ENCODE results near the gene EPOP.
"Not testable (repeated sequence)": the region's sequence is repeated elsewhere in the genome, so short reads cannot be mapped to it uniquely, and the experiment has no call there.

Gene EPOP

DNA sequence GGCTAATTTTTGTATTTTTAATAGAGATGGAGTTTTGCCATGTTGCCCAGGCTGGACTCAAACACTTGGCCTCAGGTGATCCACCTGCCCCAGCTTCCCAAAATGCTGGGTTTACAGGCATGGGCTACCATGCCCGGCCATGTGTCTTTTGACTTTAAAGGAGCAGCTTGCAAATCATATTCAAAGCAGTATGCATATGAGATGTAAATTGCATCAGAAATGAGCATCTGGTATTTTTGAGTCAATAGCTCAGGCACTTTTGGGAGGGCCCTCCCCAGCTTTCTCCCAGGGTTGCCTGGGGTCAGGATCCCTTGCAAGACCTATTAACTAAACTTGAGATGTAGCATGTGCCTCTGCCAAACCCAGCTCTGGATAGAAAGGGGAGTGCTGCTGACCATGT lies 21.5 kb downstream of the EPOP start:
- Histone ChIP-seq H3K4me3 (ENCODE audit: low read depth in 1 of 5, low read length in 5 of 5) (no peak overlapping the region), H3K27me3 (ENCODE audit: control insufficient read depth in 5 of 5, insufficient read depth in 4 of 5, low read length in 5 of 5) (peaks cover 20 to 32% (median 25%) of the 10 kb centered on the region in 5 donors)

DNA sequence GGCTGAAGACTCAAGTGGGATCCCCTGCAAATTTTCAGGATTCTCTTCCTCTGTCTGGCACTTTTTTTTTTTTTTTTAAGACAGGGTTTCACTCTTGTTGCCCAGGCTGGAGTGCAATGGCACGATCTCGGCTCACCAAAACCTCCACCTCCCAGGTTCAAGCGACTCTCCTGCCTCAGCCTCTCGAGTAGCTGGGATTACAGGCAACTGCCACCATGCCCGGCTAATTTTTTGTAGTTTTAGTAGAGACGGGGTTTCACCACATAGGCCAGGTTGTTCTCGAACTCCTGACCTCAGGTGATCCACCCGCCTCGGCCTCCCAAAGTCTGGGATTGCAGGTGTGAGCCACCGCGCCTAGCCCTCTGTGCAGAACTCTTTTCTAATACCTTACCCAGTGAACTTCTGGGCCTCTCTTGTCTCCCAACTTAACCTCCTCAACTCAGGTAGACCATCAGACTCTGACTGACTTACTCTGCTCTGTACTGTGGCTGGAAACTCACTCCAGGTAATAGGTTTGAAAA lies 24.0 kb downstream of the EPOP start:
- H3K4me3 ChIP-seq (ENCODE audit: low read depth in 1 of 5, low read length in 5 of 5), result not testable (repeated sequence)

More for the DNA sequence above, 21.5 kb downstream of the EPOP start:
- Histone ChIP-seq H3K36me3 (ENCODE audit: control insufficient read depth in 5 of 5, insufficient read depth in 5 of 5, low read length in 5 of 5) (no peaks in the 10 kb centered on the region), H3K4me1 (ENCODE audit: control insufficient read depth in 5 of 5, insufficient read depth in 5 of 5, low read length in 5 of 5) (peaks cover 0 to 2% (median 0%) of the 10 kb centered on the region in 5 donors), H3K9me3 (ENCODE audit: control insufficient read depth in 5 of 5, low read length in 5 of 5) (no peaks in the 10 kb centered on the region), H3K27ac (ENCODE audit: low read depth, low read length) (no peak overlapping the region), H3K9ac (ENCODE audit: low read length in 5 of 5) (no peak overlapping the region)

DNA sequence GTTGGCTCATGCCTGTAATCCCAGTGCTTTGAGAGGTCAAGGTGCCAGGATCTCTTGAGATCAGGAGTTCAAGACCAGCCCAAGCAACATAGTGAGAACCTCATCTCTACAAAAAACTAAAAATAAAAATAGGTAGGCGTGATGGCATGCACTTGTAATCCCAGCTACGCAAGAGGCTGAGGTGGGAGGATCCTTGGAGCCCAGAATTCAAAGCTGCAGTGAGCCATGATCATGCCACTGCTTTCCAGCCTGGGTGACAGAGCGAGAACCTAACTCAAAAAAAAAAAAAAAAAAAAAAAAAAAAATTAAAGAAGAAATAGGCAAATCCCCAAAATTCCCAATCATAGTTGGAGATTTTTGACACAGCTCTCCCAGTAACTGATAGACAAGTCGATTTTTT lies 36.8 kb downstream of the EPOP start:
- Histone ChIP-seq H3K27ac (ENCODE audit: low read depth, low read length) (no peak overlapping the region), H3K9ac (ENCODE audit: low read length in 5 of 5) (no peak overlapping the region), H3K36me3 (ENCODE audit: control insufficient read depth in 5 of 5, insufficient read depth in 5 of 5, low read length in 5 of 5) (no peaks in the 10 kb centered on the region), H3K4me1 (ENCODE audit: control insufficient read depth in 5 of 5, insufficient read depth in 5 of 5, low read length in 5 of 5) (no peaks in the 10 kb centered on the region), H3K27me3 (ENCODE audit: control insufficient read depth in 5 of 5, insufficient read depth in 4 of 5, low read length in 5 of 5) (peaks cover 0 to 5% (median 0%) of the 10 kb centered on the region in 5 donors), H3K9me3 (ENCODE audit: control insufficient read depth in 5 of 5, low read length in 5 of 5) (no peaks in the 10 kb centered on the region), H3K4me3 (ENCODE audit: low read depth in 1 of 5, low read length in 5 of 5) (no peak overlapping the region)

More for the DNA sequence above, 24.0 kb downstream of the EPOP start:
- not testable (repeated sequence) for H3K9ac ChIP-seq (ENCODE audit: low read length in 5 of 5); H3K27ac ChIP-seq (ENCODE audit: low read depth, low read length); H3K4me1 ChIP-seq (ENCODE audit: control insufficient read depth in 5 of 5, insufficient read depth in 5 of 5, low read length in 5 of 5); H3K36me3 ChIP-seq (ENCODE audit: control insufficient read depth in 5 of 5, insufficient read depth in 5 of 5, low read length in 5 of 5); H3K9me3 ChIP-seq (ENCODE audit: control insufficient read depth in 5 of 5, low read length in 5 of 5)
- H3K27me3 ChIP-seq (ENCODE audit: control insufficient read depth in 5 of 5, insufficient read depth in 4 of 5, low read length in 5 of 5), result peaks cover 16 to 22% (median 19%) of the 10 kb centered on the region in 5 donors

DNA sequence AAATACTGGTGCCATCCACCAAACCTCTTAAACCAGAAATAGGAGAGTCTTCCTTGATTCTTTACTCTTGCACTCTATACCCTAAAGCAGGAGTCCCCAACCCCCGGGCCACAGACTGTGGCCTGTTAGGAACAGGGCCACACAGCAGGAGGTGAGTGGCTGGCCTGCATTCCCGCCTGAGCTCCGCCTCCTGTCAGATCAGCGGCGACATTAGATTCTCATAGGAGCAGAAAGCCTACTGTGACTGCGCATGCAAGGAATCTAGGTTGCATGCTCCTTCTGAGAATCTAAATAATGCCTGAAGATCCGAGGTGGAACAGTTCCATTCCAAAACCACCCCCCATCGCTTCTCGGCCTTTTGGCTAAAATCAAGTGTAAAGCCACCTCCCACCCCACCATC lies 38.7 kb downstream of the EPOP start:
- H3K9me3 ChIP-seq (ENCODE audit: control insufficient read depth in 5 of 5, low read length in 5 of 5), result no peaks in the 10 kb centered on the region
- H3K27ac ChIP-seq (ENCODE audit: low read depth, low read length), result no peak overlapping the region
- peaks cover 0 to 5% (median 0%) of the 10 kb centered on the region in 5 donors for H3K27me3 ChIP-seq (ENCODE audit: control insufficient read depth in 5 of 5, insufficient read depth in 4 of 5, low read length in 5 of 5)

DNA sequence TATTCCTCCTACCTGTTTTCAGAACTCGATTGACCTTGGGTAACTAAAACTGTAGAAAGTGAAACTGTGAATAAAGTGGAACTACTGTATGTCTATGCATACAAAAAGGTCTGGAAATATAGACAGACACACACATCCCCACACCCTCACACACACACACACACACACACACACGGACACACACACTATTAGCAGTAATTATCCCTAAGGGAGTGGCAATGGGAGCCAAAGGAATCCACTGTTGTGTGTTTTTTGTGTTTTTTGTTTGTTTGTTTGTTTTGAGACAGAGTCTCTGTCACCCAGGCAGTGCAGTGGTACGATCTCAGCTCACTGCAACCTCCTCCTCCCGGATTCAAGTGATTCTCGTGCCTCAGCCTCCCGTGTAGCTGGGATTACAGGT lies 42.4 kb downstream of the EPOP start:
- H3K4me3 ChIP-seq (ENCODE audit: low read depth in 1 of 5, low read length in 5 of 5), result no peak overlapping the region
- H3K9me3 ChIP-seq (ENCODE audit: control insufficient read depth in 5 of 5, low read length in 5 of 5), result no peaks in the 10 kb centered on the region
- H3K27ac ChIP-seq (ENCODE audit: low read depth, low read length), result no peak overlapping the region
- H3K36me3 ChIP-seq (ENCODE audit: control insufficient read depth in 5 of 5, insufficient read depth in 5 of 5, low read length in 5 of 5), result no peaks in the 10 kb centered on the region
- no peaks in the 10 kb centered on the region for H3K4me1 ChIP-seq (ENCODE audit: control insufficient read depth in 5 of 5, insufficient read depth in 5 of 5, low read length in 5 of 5)
- no peak overlapping the region for H3K9ac ChIP-seq (ENCODE audit: low read length in 5 of 5)
- H3K27me3 ChIP-seq (ENCODE audit: control insufficient read depth in 5 of 5, insufficient read depth in 4 of 5, low read length in 5 of 5), result peaks cover 0 to 2% (median 0%) of the 10 kb centered on the region in 5 donors

More for the DNA sequence above, 38.7 kb downstream of the EPOP start:
- Histone ChIP-seq H3K4me1 (ENCODE audit: control insufficient read depth in 5 of 5, insufficient read depth in 5 of 5, low read length in 5 of 5) (no peaks in the 10 kb centered on the region), H3K4me3 (ENCODE audit: low read depth in 1 of 5, low read length in 5 of 5) (no peak overlapping the region), H3K9ac (ENCODE audit: low read length in 5 of 5) (no peak overlapping the region), H3K36me3 (ENCODE audit: control insufficient read depth in 5 of 5, insufficient read depth in 5 of 5, low read length in 5 of 5) (no peaks in the 10 kb centered on the region)

DNA sequence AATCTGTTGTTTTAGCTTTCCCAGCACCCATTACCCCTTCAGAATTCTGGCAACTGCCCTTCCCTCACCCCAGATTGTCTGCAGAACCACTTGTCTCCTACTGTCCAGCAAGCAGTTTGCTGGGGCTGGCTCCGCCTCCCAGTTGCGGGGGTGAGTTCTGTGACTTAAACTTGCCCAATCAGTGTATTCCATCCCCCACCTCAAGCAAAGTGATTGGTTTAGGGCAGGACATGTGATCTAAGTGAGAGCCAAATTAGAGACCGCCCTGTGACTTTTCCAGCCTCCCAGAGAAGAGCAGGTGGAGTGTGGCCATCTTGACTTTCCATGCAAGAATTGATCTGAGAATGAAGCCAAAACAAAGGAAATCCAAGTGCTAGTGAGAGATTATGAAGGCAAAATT lies 46.3 kb downstream of the EPOP start:
- Histone ChIP-seq H3K4me3 (ENCODE audit: low read depth in 1 of 5, low read length in 5 of 5) (no peak overlapping the region), H3K36me3 (ENCODE audit: control insufficient read depth in 5 of 5, insufficient read depth in 5 of 5, low read length in 5 of 5) (no peaks in the 10 kb centered on the region), H3K27ac (ENCODE audit: low read depth, low read length) (no peak overlapping the region), H3K27me3 (ENCODE audit: control insufficient read depth in 5 of 5, insufficient read depth in 4 of 5, low read length in 5 of 5) (no peaks in the 10 kb centered on the region), H3K4me1 (ENCODE audit: control insufficient read depth in 5 of 5, insufficient read depth in 5 of 5, low read length in 5 of 5) (no peaks in the 10 kb centered on the region), H3K9me3 (ENCODE audit: control insufficient read depth in 5 of 5, low read length in 5 of 5) (no peaks in the 10 kb centered on the region), H3K9ac (ENCODE audit: low read length in 5 of 5) (no peak overlapping the region)

DNA sequence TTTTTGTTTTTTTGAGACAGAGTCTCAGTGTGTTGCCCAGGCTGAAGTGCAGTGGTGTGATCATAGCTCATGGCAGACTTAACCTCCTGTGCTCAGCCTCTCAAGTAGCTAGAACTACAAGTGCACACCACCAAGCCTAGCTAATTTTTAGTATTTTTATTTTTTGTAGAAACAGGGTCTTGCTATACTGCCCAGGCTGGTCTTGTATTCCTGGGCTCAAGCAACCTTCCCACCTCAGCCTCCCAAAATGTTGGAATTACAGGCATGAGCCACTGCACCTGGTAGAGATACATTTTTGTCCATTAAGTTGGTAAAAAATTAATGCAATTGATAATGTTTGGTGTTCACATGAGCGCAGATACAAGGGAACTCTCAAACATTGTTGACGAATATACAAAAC lies 46.8 kb downstream of the EPOP start:
- Histone ChIP-seq H3K9me3 (ENCODE audit: control insufficient read depth in 5 of 5, low read length in 5 of 5) (no peaks in the 10 kb centered on the region), H3K27ac (ENCODE audit: low read depth, low read length) (no peak overlapping the region), H3K4me1 (ENCODE audit: control insufficient read depth in 5 of 5, insufficient read depth in 5 of 5, low read length in 5 of 5) (no peaks in the 10 kb centered on the region), H3K9ac (ENCODE audit: low read length in 5 of 5) (no peak overlapping the region), H3K4me3 (ENCODE audit: low read depth in 1 of 5, low read length in 5 of 5) (no peak overlapping the region), H3K27me3 (ENCODE audit: control insufficient read depth in 5 of 5, insufficient read depth in 4 of 5, low read length in 5 of 5) (peaks cover 0 to 2% (median 0%) of the 10 kb centered on the region in 5 donors), H3K36me3 (ENCODE audit: control insufficient read depth in 5 of 5, insufficient read depth in 5 of 5, low read length in 5 of 5) (no peaks in the 10 kb centered on the region)

DNA sequence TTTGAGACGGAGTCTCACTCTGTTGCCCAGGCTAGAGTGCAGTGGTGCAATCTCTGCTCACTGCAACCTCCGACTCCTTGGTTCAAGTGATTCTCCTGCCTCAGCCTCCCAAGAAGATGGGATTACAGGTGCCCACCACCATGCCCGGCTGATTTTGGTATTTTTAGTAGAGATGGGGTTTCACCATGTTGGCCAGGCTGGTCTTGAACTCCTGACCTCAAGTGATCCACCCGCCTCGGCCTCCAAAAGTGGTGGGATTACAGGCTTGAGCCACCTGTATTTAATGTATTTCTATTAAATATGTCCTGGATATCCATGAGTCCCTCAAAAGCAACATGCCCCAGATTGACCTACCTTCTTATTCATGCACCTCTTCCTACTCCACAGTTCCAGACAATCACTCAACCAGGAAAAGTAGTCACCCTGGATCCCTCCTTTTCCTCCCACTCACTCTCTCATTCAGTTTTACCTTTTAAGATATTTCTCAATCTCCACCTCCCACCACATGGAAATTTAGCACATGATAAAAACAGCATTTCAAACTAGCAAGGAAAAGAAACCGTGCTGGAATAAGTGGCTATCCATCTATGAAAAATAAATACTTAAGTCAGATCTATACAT lies 48.0 kb downstream of the EPOP start:
- H3K36me3 ChIP-seq (ENCODE audit: control insufficient read depth in 5 of 5, insufficient read depth in 5 of 5, low read length in 5 of 5); H3K9me3 ChIP-seq (ENCODE audit: control insufficient read depth in 5 of 5, low read length in 5 of 5); H3K4me3 ChIP-seq (ENCODE audit: low read depth in 1 of 5, low read length in 5 of 5); H3K27ac ChIP-seq (ENCODE audit: low read depth, low read length); H3K27me3 ChIP-seq (ENCODE audit: control insufficient read depth in 5 of 5, insufficient read depth in 4 of 5, low read length in 5 of 5); H3K9ac ChIP-seq (ENCODE audit: low read length in 5 of 5); H3K4me1 ChIP-seq (ENCODE audit: control insufficient read depth in 5 of 5, insufficient read depth in 5 of 5, low read length in 5 of 5): not testable (repeated sequence)

DNA sequence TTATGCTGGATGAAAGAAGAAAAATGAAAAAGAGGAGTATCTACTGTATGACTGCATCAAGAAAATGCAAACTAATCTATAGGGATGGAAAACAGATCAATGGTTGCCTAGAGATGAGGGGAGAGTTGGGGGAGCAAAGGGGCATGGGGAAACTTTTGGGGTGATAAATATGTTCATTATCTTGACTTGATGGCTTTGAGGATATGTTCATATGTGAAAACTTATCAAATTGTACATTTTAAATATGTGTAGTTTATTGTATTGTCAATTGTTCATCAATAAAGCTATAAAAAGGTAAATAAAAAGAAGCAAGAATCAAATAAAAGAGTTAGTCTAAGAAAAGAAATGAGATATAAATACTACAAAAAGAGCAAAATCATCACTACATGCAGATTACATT lies 49.3 kb downstream of the EPOP start:
- Histone ChIP-seq H3K36me3 (ENCODE audit: control insufficient read depth in 5 of 5, insufficient read depth in 5 of 5, low read length in 5 of 5) (no peaks in the 10 kb centered on the region), H3K27ac (ENCODE audit: low read depth, low read length) (no peak overlapping the region), H3K9ac (ENCODE audit: low read length in 5 of 5) (no peak overlapping the region), H3K9me3 (ENCODE audit: control insufficient read depth in 5 of 5, low read length in 5 of 5) (no peaks in the 10 kb centered on the region), H3K4me1 (ENCODE audit: control insufficient read depth in 5 of 5, insufficient read depth in 5 of 5, low read length in 5 of 5) (no peaks in the 10 kb centered on the region), H3K27me3 (ENCODE audit: control insufficient read depth in 5 of 5, insufficient read depth in 4 of 5, low read length in 5 of 5) (peaks cover 0 to 9% (median 5%) of the 10 kb centered on the region in 5 donors), H3K4me3 (ENCODE audit: low read depth in 1 of 5, low read length in 5 of 5) (no peak overlapping the region)

DNA sequence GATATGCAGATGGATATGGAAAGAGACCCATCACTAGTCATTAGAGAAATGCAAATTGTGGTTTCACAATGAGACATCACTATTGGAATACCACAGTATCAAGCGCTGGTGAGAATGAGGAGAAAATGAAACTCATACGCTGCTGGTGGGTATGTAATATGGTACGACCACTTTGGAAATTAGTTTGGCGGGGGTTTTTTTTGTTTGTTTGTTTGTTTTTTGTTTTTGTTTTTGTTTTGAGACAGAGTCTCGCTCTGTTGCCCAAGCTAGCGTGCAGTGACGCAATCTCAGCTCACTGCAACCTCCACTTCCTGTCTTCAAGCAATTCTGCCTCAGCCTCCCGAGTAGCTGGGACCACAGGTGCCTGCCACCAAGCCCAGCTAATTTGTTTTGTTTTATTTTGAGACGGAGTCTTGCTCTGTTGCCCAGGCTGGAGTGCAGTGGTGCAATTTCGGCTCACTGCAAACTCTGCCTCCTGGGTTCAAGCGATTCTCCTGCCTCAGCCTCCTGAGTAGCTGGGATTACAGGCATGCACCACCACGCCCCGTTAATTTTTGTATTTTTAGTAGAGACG lies 49.9 kb downstream of the EPOP start:
- H3K9ac ChIP-seq (ENCODE audit: low read length in 5 of 5); H3K9me3 ChIP-seq (ENCODE audit: control insufficient read depth in 5 of 5, low read length in 5 of 5); H3K4me3 ChIP-seq (ENCODE audit: low read depth in 1 of 5, low read length in 5 of 5); H3K27ac ChIP-seq (ENCODE audit: low read depth, low read length); H3K4me1 ChIP-seq (ENCODE audit: control insufficient read depth in 5 of 5, insufficient read depth in 5 of 5, low read length in 5 of 5); H3K36me3 ChIP-seq (ENCODE audit: control insufficient read depth in 5 of 5, insufficient read depth in 5 of 5, low read length in 5 of 5): not testable (repeated sequence)
- H3K27me3 ChIP-seq (ENCODE audit: control insufficient read depth in 5 of 5, insufficient read depth in 4 of 5, low read length in 5 of 5), result peaks cover 0 to 13% (median 9%) of the 10 kb centered on the region in 5 donors
